HepG2 (cell line): ENCODE measurements around the gene VEZF1. TPM values are rescaled to one million over a fixed set of nuclear protein-coding genes. Genes with fewer than 3 reads are reported as not detected.
A peak's percentile ranks its signal among the peaks of the same experiment; 100 is the strongest.

Source experiments
- AGO2 ChIP-seq: fragments of 200-400 bp; formaldehyde crosslinking; optimal IDR thresholded peaks from 2 replicates; pipeline ENCODE3; 2017; ENCODE audit warnings: mild to moderate bottlenecking, low read depth, low read length, moderate library complexity
- CBX1 ChIP-seq: IDR thresholded peaks from one replicate; pipeline ENCODE4 v1.6.1; 2016; ENCODE audit warnings: antibody characterized with exemption, low read depth
- DPF2 ChIP-seq: sonication (generic); formaldehyde crosslinking; IDR thresholded peaks from 2 replicates; pipeline ENCODE4 v1.4.0; 2020; ENCODE audit warnings: mild to moderate bottlenecking, low read depth, missing genetic modification reagents, borderline replicate concordance
- HES4 ChIP-seq: sonication (generic); formaldehyde crosslinking; IDR thresholded peaks from 2 replicates; pipeline ENCODE4 v1.9.0; 2021; ENCODE audit warnings: mild to moderate bottlenecking, missing genetic modification reagents, borderline replicate concordance
- ONECUT2 ChIP-seq: sonication (generic); formaldehyde crosslinking; IDR thresholded peaks from 2 replicates; pipeline ENCODE4 v1.4.0; 2020; ENCODE audit warnings: missing genetic modification reagents
- SRY ChIP-seq: sonication (generic); formaldehyde crosslinking; IDR thresholded peaks from 2 replicates; pipeline ENCODE4 v1.8.0; 2022; ENCODE audit warnings: mild to moderate bottlenecking, missing genetic modification reagents
- ZBTB38 ChIP-seq: sonication (generic); formaldehyde crosslinking; IDR thresholded peaks from 2 replicates; pipeline ENCODE4 v1.5.1; 2020; ENCODE audit warnings: mild to moderate bottlenecking, missing genetic modification reagents
- ZFP36 ChIP-seq: fragments of 150-350 bp; IDR thresholded peaks from 2 replicates; pipeline ENCODE4 v1.6.1; 2018; ENCODE audit warnings: borderline replicate concordance, low read length, low read depth; ENCODE audit not compliant: partially characterized antibody
- polyA plus RNA-seq, 8 experiments: library from polyadenylated mRNA; depleted of rRNA in 3 of 8; stranded (reverse) in 7 of 8; unstranded in 1 of 8; fragments of >200 nt; fragmentation: Illumina TruSeq in 4 of 8; extraction: Trizol in 4 of 8; gene quantifications; 2 replicates each; pipeline versions ENCODE4 v1.2.1 to v1.2.3, GENCODE V29; 2011 to 2016; ENCODE audit warnings: low read depth in 4 of 8, missing spikeins in 1 of 8, mixed read lengths in 1 of 8; ENCODE audit not compliant: insufficient read depth in 1 of 8
- total RNA-seq, 5 experiments: library from RNA; depleted of rRNA; stranded (reverse); fragments of >200 nt; fragmentation: Illumina TruSeq; extraction: Trizol; gene quantifications; 2 replicates each; pipeline ENCODE4 v1.2.3, GENCODE V29; 2016; ENCODE audit warnings: low read depth in 1 of 5
- TF ChIP-seq, protein P1 (sequence below): sonication (generic); formaldehyde crosslinking; IDR thresholded peaks from 2 replicates; pipeline ENCODE4 v1.4.0; 2020; ENCODE audit warnings: missing genetic modification reagents, borderline replicate concordance
- TF ChIP-seq, protein P2 (sequence below): sonication (generic); formaldehyde crosslinking; IDR thresholded peaks from 2 replicates; pipeline ENCODE4 v1.5.1; 2020; ENCODE audit warnings: missing genetic modification reagents, mild to moderate bottlenecking, borderline replicate concordance
- TF ChIP-seq, protein P3 (sequence below): sonication (generic); formaldehyde crosslinking; IDR thresholded peaks from 2 replicates; pipeline ENCODE4 v1.4.0; 2020; ENCODE audit warnings: mild to moderate bottlenecking, missing genetic modification reagents
- TF ChIP-seq, protein P4 (sequence below): IDR thresholded peaks from 2 replicates; pipeline ENCODE4 v1.6.1; 2016; ENCODE audit warnings: missing genetic modification reagents, missing compliant biosample characterization
- TF ChIP-seq, protein P5 (sequence below): sonication (generic); formaldehyde crosslinking; conservative IDR thresholded peaks from 2 replicates; pipeline ENCODE4 v1.8.0; 2022; ENCODE audit warnings: mild to moderate bottlenecking, moderate library complexity, missing genetic modification reagents

The VEZF1 gene
- total and polyA plus RNA-seq, 2 of the 13 experiments (the other 11 are each of a cell fraction or from before 2014, with no cell fraction given): 45.9 to 49.7 TPM

DNA sequence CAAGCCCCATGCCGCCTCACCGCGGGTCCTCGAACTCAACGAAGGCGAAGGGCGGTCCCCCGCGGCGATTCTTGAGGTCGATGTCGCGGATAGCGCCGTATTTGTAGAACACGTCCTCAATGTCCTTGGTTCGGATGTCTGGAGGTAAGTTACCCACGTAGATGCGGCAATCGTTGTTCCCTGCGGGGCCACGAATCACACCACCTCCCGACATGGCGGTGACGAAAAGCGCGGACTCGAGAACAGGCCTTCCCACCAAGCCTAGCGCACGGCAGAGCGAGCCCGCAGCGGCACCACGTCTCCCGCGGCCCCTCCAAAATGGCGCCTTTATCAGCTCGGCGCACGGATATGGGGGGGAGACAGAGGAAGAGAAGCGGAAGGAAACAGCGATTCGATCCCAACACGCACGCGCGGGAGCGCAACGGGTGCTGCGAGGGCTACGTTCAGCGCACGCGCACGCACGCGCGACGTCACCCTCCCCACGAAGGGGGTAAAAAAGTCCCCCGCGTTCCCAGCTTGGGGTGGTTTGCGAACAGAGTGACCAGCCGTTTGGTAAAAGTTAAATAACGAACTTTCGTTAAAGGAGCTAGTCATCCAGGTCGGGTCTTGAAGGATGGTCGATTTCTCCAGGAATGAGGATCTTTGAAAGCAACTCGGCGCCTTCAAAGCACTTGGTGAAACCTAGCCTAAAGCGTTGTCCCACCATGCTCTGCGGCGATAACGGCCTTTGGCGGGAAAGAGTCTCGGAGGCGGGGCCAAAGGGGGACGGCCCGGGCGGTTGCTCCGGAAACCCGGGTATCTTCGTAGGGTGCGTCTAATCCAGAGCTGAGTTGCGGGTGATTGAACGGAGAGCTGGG is 19.1 kb upstream of the VEZF1 start, which contains the start of gene SRSF1 (continued):
- TF ChIP-seq, protein P1, sequence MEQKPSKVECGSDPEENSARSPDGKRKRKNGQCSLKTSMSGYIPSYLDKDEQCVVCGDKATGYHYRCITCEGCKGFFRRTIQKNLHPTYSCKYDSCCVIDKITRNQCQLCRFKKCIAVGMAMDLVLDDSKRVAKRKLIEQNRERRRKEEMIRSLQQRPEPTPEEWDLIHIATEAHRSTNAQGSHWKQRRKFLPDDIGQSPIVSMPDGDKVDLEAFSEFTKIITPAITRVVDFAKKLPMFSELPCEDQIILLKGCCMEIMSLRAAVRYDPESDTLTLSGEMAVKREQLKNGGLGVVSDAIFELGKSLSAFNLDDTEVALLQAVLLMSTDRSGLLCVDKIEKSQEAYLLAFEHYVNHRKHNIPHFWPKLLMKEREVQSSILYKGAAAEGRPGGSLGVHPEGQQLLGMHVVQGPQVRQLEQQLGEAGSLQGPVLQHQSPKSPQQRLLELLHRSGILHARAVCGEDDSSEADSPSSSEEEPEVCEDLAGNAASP (CRISPR knock-in tag): 0 out of 2 replicates have a peak, but pooled peaks have one; percentile 39
- TF ChIP-seq, protein P2, sequence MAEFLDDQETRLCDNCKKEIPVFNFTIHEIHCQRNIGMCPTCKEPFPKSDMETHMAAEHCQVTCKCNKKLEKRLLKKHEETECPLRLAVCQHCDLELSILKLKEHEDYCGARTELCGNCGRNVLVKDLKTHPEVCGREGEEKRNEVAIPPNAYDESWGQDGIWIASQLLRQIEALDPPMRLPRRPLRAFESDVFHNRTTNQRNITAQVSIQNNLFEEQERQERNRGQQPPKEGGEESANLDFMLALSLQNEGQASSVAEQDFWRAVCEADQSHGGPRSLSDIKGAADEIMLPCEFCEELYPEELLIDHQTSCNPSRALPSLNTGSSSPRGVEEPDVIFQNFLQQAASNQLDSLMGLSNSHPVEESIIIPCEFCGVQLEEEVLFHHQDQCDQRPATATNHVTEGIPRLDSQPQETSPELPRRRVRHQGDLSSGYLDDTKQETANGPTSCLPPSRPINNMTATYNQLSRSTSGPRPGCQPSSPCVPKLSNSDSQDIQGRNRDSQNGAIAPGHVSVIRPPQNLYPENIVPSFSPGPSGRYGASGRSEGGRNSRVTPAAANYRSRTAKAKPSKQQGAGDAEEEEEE (CRISPR knock-in tag): peak; percentile 98
- TF ChIP-seq HES4 (CRISPR knock-in tag): peak; percentile 59; the same call in 1 of the 2 replicates
- TF ChIP-seq, protein P3, sequence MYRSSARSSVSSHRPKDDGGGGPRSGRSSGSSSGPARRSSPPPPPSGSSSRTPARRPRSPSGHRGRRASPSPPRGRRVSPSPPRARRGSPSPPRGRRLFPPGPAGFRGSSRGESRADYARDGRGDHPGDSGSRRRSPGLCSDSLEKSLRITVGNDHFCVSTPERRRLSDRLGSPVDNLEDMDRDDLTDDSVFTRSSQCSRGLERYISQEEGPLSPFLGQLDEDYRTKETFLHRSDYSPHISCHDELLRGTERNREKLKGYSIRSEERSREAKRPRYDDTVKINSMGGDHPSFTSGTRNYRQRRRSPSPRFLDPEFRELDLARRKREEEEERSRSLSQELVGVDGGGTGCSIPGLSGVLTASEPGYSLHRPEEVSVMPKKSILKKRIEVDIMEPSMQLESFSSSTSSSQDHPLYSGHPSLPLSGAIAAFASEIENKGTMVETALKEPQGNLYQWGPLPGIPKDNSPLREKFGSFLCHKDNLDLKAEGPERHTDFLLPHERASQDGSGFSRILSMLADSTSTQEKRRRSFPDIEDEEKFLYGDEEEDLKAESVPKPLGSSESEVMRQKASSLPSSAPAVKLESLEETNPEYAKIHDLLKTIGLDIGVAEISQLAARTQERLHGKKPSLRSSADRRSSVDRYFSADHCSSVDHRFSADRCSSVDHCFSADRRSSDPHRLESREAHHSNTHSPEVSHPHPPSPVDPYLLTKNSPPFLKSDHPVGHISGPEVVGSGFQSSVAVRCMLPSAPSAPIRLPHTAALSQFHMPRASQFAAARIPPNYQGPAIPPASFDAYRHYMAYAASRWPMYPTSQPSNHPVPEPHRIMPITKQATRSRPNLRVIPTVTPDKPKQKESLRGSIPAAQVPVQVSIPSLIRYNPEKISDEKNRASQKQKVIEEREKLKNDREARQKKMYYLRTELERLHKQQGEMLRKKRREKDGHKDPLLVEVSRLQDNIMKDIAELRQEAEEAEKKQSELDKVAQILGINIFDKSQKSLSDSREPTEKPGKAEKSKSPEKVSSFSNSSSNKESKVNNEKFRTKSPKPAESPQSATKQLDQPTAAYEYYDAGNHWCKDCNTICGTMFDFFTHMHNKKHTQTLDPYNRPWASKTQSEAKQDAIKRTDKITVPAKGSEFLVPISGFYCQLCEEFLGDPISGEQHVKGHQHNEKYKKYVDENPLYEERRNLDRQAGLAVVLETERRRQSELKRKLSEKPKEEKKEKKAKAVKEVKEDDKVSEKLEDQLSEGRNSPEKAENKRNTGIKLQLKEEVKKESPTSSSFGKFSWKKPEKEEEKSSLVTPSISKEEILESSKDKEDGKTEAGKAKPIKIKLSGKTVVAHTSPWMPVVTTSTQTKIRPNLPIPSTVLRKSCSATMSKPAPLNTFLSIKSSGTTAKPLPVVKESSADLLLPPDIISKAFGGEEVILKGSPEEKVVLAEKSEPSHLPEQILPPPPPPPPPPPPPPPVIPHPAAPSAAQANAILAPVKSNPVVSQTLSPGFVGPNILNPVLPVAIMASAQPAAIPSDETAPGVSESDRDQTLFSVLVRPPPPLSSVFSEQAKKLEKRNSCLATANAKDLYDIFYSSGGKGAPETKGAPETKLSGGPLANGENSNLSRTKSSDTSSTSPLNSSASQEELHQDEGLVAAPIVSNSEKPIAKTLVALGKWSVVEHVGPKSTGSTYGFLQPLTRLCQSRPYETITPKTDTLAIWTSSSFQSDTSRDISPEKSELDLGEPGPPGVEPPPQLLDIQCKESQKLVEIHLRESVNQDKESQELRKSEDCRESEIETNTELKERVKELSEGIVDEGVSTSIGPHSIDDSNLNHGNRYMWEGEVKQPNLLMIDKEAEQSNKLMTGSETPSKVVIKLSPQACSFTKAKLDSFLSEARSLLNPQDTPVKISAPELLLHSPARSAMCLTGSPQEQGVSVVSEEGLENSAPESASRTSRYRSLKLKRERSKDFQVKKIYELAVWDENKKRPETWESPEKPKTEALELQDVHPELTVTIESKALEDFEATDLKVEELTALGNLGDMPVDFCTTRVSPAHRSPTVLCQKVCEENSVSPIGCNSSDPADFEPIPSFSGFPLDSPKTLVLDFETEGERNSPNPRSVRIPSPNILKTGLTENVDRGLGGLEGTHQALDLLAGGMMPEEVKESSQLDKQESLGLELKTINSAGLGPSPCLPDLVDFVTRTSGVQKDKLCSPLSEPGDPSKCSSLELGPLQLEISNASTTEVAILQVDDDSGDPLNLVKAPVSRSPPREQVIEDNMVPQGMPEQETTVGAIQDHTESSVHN: peak; percentile 22; the same call in 1 of the 2 replicates
- 0 out of 2 replicates have a peak, but pooled peaks have one; percentile 35 for TF ChIP-seq DPF2 (CRISPR knock-in tag)
- peak; percentile 57 for TF ChIP-seq CBX1
- peak; percentile 89 for TF ChIP-seq ZBTB38 (CRISPR knock-in tag)
- peak; percentile 43 for TF ChIP-seq ONECUT2 (CRISPR knock-in tag)
- no peak; the same call in 1 of the 2 replicates for TF ChIP-seq SRY (CRISPR knock-in tag)
- peak; percentile 98 for TF ChIP-seq AGO2
- TF ChIP-seq, protein P4, sequence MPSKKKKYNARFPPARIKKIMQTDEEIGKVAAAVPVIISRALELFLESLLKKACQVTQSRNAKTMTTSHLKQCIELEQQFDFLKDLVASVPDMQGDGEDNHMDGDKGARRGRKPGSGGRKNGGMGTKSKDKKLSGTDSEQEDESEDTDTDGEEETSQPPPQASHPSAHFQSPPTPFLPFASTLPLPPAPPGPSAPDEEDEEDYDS: peak; percentile 99
- TF ChIP-seq, protein P5, sequence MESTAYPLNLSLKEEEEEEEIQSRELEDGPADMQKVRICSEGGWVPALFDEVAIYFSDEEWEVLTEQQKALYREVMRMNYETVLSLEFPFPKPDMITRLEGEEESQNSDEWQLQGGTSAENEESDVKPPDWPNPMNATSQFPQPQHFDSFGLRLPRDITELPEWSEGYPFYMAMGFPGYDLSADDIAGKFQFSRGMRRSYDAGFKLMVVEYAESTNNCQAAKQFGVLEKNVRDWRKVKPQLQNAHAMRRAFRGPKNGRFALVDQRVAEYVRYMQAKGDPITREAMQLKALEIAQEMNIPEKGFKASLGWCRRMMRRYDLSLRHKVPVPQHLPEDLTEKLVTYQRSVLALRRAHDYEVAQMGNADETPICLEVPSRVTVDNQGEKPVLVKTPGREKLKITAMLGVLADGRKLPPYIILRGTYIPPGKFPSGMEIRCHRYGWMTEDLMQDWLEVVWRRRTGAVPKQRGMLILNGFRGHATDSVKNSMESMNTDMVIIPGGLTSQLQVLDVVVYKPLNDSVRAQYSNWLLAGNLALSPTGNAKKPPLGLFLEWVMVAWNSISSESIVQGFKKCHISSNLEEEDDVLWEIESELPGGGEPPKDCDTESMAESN: peak; percentile 89
- no peak for TF ChIP-seq ZFP36
